GM10248 (cell line): Measurements from ENCODE around the gene BLOC1S3.

Source experiments
- CTCF ChIA-PET: fragments of 300-600 bp; sonication (Branson Sonifier 250); formaldehyde crosslinking; extraction: SDS; loops from one replicate; lab custom pipeline; 2021; ENCODE audit warnings: antibody characterized with exemption; lab: Yijun Ruan, JAX
- POLR2A ChIA-PET: fragments of 350-650 bp; sonication (Branson Sonifier 250); formaldehyde crosslinking; extraction: SDS; loops from one replicate; lab custom pipeline; 2020; ENCODE audit warnings: antibody characterized with exemption; lab: Yijun Ruan, JAX
- DNase-seq: peaks from one replicate; pipeline ENCODE4 v3.0.0; 2012; ENCODE audit errors: extremely low spot score
- CTCF ChIP-seq: IDR thresholded peaks from 2 replicates; pipeline ENCODE4 v1.5.1; 2012; ENCODE audit warnings: mild to moderate bottlenecking, low read depth; ENCODE audit errors: extremely low read depth, missing control alignments, control extremely low read depth

Gene BLOC1S3

GRCh38 chr19:45141203-45141900, 37.2 kb upstream of the BLOC1S3 start:
- ChIA-PET POLR2A (no interaction called here), CTCF (interaction anchor here (1.4 kb wide), 1 partner anchor 15 kb away, joined by 4 read pairs; no protein-coding TSS in a partner anchor)
- TF ChIP-seq CTCF: no peak
- DNase-seq: no peak

GRCh38 chr19:45142016-45142725, 36.4 kb upstream of the BLOC1S3 start:
- DNase-seq: no peak
- POLR2A ChIA-PET: no interaction called here

GRCh38 chr19:45142726-45143110, 35.9 kb upstream of the BLOC1S3 start:
- CTCF ChIA-PET: interaction anchor here (1.0 to 1.7 kb wide), 2 partner anchors 83 to 87 kb away, joined by 3 to 4 read pairs; no protein-coding TSS in a partner anchor
- POLR2A ChIA-PET: no interaction called here
- no peak for DNase-seq
- TF ChIP-seq CTCF: no peak

More at GRCh38 chr19:45142016-45142725, 36.4 kb upstream of the BLOC1S3 start:
- CTCF ChIA-PET: interaction anchor here (1.0 kb wide), 1 partner anchor 88 kb away, joined by 3 read pairs; no protein-coding TSS in a partner anchor
- no peak for TF ChIP-seq CTCF

GRCh38 chr19:45144431-45145269, 33.9 kb upstream of the BLOC1S3 start:
- TF ChIP-seq CTCF: no peak
- ChIA-PET POLR2A (interaction anchor here (0.6 kb wide), 1 partner anchor 25 kb away, joined by 5 read pairs; no protein-coding TSS in a partner anchor), CTCF (interaction anchor here (1.1 to 1.7 kb wide), 2 partner anchors 7 to 85 kb away, joined by 3 to 4 read pairs; no protein-coding TSS in a partner anchor)
- no peak for DNase-seq

- POLR2A ChIA-PET: no interaction called here
- TF ChIP-seq CTCF: no peak
- CTCF ChIA-PET: interaction anchor here (0.9 to 1.0 kb wide), 2 partner anchors 10 to 17 kb away, joined by 3 to 4 read pairs; no protein-coding TSS in a partner anchor
- no peak for DNase-seq
These were observed 33.1 kb upstream of the BLOC1S3 start for GRCh38 chr19:45145270-45146189.
